D721Med (cell line): ENCODE data around the gene BCL2L12.
"Not testable (repeated sequence)": the region's sequence is repeated elsewhere in the genome, so short reads cannot be mapped to it uniquely, and the experiment has no call there.

ENCODE experiments used
- DNase-seq: peaks from one replicate; pipeline ENCODE4 v3.0.0; 2011; ENCODE audit warnings: low spot score; ENCODE audit not compliant: insufficient read length
- FAIRE-seq: peaks from 2 replicates; lab custom pipeline; 2011; peaks lifted over from hg19 to GRCh38; lab: Jason Lieb, UNC
- TF ChIP-seq, protein P1 (sequence below): IDR thresholded peaks from 2 replicates; pipeline ENCODE4 v1.5.1; 2012; ENCODE audit warnings: mild to moderate bottlenecking, control low read depth; ENCODE audit not compliant: insufficient read depth; ENCODE audit errors: missing control alignments

BCL2L12 gene

DNA sequence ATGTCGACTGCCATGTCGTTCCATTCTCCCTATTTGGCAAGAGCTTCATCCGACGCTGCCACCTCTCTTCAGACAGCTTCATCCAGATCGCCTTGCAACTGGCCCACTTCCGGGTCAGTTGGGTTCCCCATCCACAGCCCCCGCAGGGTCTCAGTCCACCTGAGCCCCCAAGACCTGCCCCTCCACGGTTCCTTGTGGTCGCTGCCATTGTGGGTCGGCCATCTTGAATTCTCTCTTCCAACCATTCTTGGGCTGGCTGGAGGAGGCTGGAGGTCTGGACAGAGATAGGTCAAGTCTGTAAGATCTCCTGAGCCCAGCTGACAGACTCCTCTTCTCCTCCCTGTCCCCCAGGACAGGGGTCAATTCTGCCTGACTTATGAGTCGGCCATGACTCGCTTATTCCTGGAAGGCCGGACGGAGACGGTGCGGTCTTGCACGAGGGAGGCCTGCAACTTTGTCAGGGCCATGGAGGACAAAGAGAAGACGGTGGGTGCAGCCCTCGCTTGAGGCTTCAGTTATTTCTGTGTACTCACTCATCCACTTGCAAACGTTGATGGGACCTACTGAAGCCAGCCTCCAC, 44.7 kb downstream of the BCL2L12 start:
- FAIRE-seq = no peak
- no peak for DNase-seq
- TF ChIP-seq, protein P1, sequence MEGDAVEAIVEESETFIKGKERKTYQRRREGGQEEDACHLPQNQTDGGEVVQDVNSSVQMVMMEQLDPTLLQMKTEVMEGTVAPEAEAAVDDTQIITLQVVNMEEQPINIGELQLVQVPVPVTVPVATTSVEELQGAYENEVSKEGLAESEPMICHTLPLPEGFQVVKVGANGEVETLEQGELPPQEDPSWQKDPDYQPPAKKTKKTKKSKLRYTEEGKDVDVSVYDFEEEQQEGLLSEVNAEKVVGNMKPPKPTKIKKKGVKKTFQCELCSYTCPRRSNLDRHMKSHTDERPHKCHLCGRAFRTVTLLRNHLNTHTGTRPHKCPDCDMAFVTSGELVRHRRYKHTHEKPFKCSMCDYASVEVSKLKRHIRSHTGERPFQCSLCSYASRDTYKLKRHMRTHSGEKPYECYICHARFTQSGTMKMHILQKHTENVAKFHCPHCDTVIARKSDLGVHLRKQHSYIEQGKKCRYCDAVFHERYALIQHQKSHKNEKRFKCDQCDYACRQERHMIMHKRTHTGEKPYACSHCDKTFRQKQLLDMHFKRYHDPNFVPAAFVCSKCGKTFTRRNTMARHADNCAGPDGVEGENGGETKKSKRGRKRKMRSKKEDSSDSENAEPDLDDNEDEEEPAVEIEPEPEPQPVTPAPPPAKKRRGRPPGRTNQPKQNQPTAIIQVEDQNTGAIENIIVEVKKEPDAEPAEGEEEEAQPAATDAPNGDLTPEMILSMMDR = no peak

DNA sequence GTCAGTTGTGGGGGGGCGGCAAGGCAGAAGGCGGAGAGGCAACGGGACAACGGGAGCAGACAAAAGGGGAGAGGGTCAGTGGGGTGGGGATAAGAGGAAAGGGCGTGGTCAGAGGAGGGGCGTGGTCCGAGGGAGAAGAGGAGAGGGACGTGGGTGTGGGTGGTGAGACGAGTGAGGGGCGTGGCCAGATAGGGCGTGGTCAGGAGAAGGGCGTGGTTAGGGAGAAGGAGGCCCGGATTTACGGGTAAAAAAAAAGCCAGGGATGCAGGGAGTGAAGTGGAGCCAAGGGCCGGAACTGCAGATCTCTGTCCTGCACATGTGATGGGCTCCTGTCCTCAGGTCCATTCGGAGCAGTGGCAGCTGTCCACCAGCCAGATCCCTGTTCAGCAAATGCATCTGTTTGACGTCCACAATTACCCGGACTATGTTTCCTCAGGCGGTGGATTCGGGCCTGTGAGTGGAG, 46.7 kb downstream of the BCL2L12 start:
- peak; percentile 68 for DNase-seq
- no peak for FAIRE-seq
- TF ChIP-seq, protein P1 = no peak

DNA sequence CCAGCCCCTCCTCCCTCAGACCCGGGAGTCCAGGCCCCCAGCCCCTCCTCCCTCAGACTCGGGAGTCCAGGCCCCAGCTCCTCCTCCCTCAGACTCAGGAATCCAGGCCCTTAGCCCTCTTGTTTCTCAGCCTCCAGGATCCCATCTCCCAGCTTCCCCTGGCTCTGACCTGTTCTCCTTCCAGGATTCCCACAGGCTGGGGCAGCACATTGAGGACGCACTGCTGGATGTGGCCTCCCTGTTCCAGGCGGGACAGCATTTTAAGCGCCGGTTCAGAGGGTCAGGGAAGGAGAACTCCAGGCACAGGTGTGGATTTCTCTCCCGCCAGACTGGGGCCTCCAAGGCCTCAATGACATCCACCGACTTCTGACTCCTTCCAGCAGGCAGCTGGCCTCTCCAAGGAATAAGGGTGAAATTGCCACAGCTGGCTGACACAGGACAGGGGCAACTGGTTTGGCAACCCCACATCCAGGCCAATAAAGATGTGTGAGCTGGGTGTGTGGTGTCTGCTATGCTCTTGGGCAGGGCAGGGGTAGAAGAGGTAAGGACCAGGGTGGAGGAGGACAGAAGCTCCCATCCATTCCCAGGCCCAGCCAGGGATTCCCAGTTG, 47.6 kb downstream of the BCL2L12 start:
- DNase-seq (no peak), FAIRE-seq (no peak)
- TF ChIP-seq, protein P1 = no peak

DNA sequence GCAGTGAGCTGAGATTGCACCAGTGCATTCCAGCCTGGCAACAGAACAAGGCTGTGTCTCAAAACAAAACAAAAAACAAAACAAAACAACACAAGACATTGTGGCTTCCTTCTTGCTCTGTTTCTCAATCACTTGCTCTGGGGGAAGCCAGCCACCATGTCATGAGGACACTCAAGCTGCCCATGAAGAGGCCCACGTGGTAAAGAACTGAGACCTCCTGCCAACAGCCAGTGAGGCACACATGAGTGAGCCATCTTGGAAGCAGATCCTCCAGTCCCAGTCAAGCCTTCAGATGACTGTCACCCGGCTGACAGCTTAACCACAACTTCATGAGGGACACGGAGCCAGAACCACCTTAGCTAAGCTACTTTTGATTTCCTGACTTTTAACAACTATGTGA, 50.4 kb downstream of the BCL2L12 start:
- TF ChIP-seq, protein P1 = no peak
- DNase-seq (no peak), FAIRE-seq (no peak)

DNA sequence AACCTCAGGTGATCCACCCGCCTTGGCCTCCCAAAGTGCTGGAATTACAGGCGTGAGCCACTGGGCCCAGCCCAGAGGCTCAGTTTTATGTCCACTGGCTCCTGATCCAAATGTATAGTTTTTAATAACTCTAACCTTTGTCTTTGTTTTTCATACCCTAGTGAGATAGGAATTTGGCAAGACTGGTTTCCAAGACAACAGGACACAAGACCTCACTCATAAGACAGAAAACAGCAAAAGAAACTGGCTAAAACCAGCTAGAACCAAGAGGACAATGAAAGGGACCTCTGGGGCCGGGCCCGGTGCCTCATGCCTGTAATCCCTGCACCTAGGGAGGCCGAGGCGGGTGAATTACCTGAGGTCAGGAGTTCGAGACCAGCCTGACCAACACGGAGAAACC, 52.8 kb downstream of the BCL2L12 start:
- FAIRE-seq (no peak), DNase-seq (no peak)
- TF ChIP-seq, protein P1 = no peak

DNA sequence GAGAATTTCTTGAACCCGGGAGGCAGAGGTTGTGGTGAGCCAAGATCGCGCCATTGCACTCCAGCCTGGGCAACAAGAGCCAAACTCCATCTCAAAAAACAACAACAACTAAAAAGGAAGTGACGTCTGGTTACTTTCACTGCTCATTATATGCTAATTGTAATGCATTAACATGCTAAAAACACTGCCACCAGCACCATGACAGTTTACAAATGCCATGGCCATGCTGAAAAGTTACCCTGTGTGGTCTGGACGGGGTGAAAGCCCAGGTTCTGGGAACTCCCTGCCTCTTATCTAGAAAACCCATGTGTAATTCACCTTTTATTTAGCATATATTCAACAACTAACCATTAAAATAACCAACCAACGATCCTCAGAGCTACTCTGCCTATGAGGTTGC, 53.3 kb downstream of the BCL2L12 start:
- DNase-seq (no peak), FAIRE-seq (no peak)
- TF ChIP-seq, protein P1 = no peak

DNA sequence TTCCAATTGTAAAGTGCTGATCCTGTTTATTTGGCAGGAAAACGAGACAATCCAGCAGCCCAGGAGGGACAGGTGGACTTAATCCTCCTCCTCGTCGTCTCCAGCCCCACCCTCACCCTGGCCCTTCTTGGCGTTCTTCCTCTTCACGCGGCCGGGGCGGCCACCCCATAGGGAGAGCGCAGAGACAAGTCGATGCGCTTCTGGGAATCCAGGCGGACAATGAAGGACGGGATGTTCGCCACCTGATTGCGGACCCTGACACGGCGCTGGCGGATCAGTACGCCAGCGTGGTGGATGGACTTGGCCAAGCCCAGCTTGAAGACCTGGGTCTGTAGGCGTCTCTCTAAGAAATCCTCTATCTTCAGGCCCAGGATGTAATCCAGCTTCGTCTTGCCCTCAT, 53.7 kb downstream of the BCL2L12 start:
- not testable (repeated sequence) for FAIRE-seq

More for the DNA sequence above, 53.7 kb downstream of the BCL2L12 start:
- not testable (repeated sequence) for DNase-seq
